Caco-2 (cell line): ENCODE measurements around the gene CC2D2B. TPM values are rescaled to one million over a fixed set of nuclear protein-coding genes. Genes with fewer than 3 reads are reported as not detected.
"Not testable (repeated sequence)": the region's sequence is repeated elsewhere in the genome, so short reads cannot be mapped to it uniquely, and the experiment has no call there.

Source experiments
- BruUV-seq: library from RNA; stranded (reverse); fragments of 400-500 nt; replicated peaks from 2 replicates; lab custom pipeline; 2021; lab: Mats Ljungman, UMichigan
- CTCF ChIA-PET: fragments of 300-600 bp; sonication (Branson Sonifier 250); formaldehyde crosslinking; loops from one replicate; lab custom pipeline; 2022; ENCODE audit warnings: antibody characterized with exemption; lab: Charles Lee
- POLR2A ChIA-PET: fragments of 300-600 bp; sonication (Branson Sonifier 250); formaldehyde crosslinking; loops from one replicate; lab custom pipeline; 2022; ENCODE audit warnings: antibody characterized with exemption; lab: Charles Lee
- DNase-seq, 2 experiments: peaks; one replicate each; pipeline versions ENCODE4 v3.0.0 to v3.0.0-alpha.2; 2020 to 2022
- H3K27me3 ChIP-seq: replicated peaks from 2 replicates; pipeline ENCODE4 v1.6.0; 2011; ENCODE audit warnings: low read length; ENCODE audit not compliant: control insufficient read depth, insufficient read depth
- H3K36me3 ChIP-seq: 2 replicates; pipeline ENCODE4 v1.5.1; 2011; ENCODE audit warnings: low read length; ENCODE audit not compliant: control insufficient read depth, insufficient read depth
- H3K4me1 ChIP-seq: fragments of 250-450 bp; sonication (Bioruptor Pico); 2 replicates; pipeline ENCODE4 v1.5.1; 2020; ENCODE audit warnings: mild to moderate bottlenecking
- H3K4me3 ChIP-seq: 2 replicates; pipeline ENCODE4 v1.5.1; 2011; ENCODE audit warnings: low read depth, mild to moderate bottlenecking, control low read depth, low read length
- H3K9me3 ChIP-seq: fragments of 250-450 bp; sonication (Bioruptor Pico); 2 replicates; pipeline ENCODE4 v1.5.1; 2020; ENCODE audit warnings: mild to moderate bottlenecking, moderate library complexity
- H3K27ac Mint-ChIP-seq: one replicate; pipeline ENCODE4 v1.8.0; 2022; ENCODE audit warnings: mixed read lengths; ENCODE audit not compliant: unreplicated experiment
- H3K27me3 Mint-ChIP-seq: one replicate; pipeline ENCODE4 v1.8.0; 2022; ENCODE audit warnings: mixed read lengths; ENCODE audit not compliant: insufficient read depth, unreplicated experiment
- H3K36me3 Mint-ChIP-seq: one replicate; pipeline ENCODE4 v1.8.0; 2022; ENCODE audit warnings: mild to moderate bottlenecking, mixed read lengths; ENCODE audit not compliant: insufficient read depth, unreplicated experiment
- H3K4me1 Mint-ChIP-seq: one replicate; pipeline ENCODE4 v1.8.0; 2022; ENCODE audit warnings: low read depth, mixed read lengths; ENCODE audit not compliant: unreplicated experiment
- H3K4me3 Mint-ChIP-seq: one replicate; pipeline ENCODE4 v1.8.0; 2022; ENCODE audit warnings: mild to moderate bottlenecking, moderate library complexity, mixed read lengths; ENCODE audit not compliant: unreplicated experiment
- H3K9me3 Mint-ChIP-seq: one replicate; pipeline ENCODE4 v1.8.0; 2022; ENCODE audit warnings: mixed read lengths; ENCODE audit not compliant: unreplicated experiment
- intact Hi-C: fragments of 100-400 bp; cut with micrococcal nuclease; formaldehyde crosslinking; loops from one replicate; pipeline ENCODE4 v1.10.0; 2022; ENCODE audit not compliant: unreplicated experiment
- total RNA-seq: library from RNA; stranded (reverse); gene quantifications from 2 replicates; pipeline ENCODE4 v1.2.3, GENCODE V29; 2022
- TF ChIP-seq, protein P1 (sequence below), 2 experiments: fragments of 200-600 bp in 1 of 2; IDR thresholded peaks; 1 replicate in 1 of 2; 2 replicates in 1 of 2; pipeline versions ENCODE4 v1.5.1 to v1.8.0; 2011 to 2022; ENCODE audit warnings: antibody characterized with exemption in 1 of 2, control low read depth in 1 of 2, inconsistent platforms in 1 of 2, low read depth in 1 of 2, low read length in 1 of 2, mild to moderate bottlenecking in 1 of 2, moderate library complexity in 1 of 2; ENCODE audit not compliant: insufficient read depth in 1 of 2, severe bottlenecking in 1 of 2, unreplicated experiment in 1 of 2

CC2D2B gene
- total RNA-seq, 1 experiment from 2014 or later, result 0.39 TPM

DNA sequence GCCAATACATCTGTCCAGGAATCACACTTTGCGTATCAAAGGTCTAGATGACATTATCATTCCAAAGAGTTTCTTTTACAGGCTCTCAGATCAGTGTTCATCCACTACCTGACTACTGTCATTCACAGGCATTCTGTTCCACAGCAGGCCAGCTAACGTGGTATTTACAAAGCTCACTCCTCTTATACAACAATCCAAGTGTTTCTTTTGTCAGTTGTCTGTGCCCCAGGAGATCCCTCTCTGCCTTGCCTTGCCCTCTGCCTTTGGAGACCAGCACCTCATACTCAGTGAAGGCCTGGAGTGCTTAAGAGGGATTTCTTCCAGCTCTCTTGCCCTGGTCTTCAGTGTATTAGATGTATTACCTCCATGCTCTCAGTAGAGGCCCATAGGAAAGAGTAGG is 34.6 kb upstream of the CC2D2B start:
- H3K27ac Mint-ChIP-seq, result no peak overlapping the region
- H3K4me3 ChIP-seq, result no peak overlapping the region
- intact Hi-C loops, result no loop called here
- TF ChIP-seq, protein P1, sequence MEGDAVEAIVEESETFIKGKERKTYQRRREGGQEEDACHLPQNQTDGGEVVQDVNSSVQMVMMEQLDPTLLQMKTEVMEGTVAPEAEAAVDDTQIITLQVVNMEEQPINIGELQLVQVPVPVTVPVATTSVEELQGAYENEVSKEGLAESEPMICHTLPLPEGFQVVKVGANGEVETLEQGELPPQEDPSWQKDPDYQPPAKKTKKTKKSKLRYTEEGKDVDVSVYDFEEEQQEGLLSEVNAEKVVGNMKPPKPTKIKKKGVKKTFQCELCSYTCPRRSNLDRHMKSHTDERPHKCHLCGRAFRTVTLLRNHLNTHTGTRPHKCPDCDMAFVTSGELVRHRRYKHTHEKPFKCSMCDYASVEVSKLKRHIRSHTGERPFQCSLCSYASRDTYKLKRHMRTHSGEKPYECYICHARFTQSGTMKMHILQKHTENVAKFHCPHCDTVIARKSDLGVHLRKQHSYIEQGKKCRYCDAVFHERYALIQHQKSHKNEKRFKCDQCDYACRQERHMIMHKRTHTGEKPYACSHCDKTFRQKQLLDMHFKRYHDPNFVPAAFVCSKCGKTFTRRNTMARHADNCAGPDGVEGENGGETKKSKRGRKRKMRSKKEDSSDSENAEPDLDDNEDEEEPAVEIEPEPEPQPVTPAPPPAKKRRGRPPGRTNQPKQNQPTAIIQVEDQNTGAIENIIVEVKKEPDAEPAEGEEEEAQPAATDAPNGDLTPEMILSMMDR (IDR thresholded peaks at IDR 0.05; ENCODE audit: insufficient read depth in 1 of 2, low read depth in 1 of 2, low read length in 1 of 2, severe bottlenecking in 1 of 2, unreplicated experiment in 1 of 2), result no peak
- H3K27me3 ChIP-seq, result no peaks in the 10 kb centered on the region
- CTCF ChIA-PET, result no interaction called here
- H3K9me3 ChIP-seq, result no peaks in the 10 kb centered on the region
- H3K4me1 ChIP-seq, result no peaks in the 10 kb centered on the region
- H3K36me3 ChIP-seq, result 0 out of 2 replicates have a peak, but pooled peaks cover 1% of the 10 kb centered on the region
- no peaks in the 10 kb centered on the region for H3K4me1 Mint-ChIP-seq
- peaks cover 10% of the 10 kb centered on the region for H3K9me3 Mint-ChIP-seq
- no peak overlapping the region for H3K4me3 Mint-ChIP-seq
- DNase-seq, result no peak
- peaks cover 20% of the 10 kb centered on the region for H3K36me3 Mint-ChIP-seq
- H3K27me3 Mint-ChIP-seq, result no peaks in the 10 kb centered on the region
- BruUV-seq, result no TSS peak
- POLR2A ChIA-PET, result no interaction called here

DNA sequence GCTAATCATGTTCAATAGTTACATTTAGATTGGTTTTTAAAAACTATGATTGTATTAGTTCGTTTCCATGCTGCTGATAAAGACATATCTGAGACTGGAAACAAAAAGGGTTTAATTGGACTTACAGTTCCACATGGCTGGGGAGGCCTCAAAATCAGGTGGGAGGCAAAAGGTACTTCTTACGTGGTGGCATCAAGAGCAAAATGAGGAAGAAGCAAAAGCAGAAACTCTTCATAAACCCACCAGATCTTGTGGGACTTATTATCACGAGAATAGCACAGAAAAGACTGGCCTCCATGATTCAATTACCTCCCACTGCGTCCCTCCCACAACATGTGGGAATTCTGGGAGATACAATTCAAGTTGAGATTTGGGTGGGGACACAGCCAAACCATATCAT is 34.1 kb upstream of the CC2D2B start:
- Mint-ChIP-seq H3K4me3 (no peak overlapping the region), H3K4me1 (no peaks in the 10 kb centered on the region), H3K27me3 (no peaks in the 10 kb centered on the region), H3K36me3 (peaks cover 20% of the 10 kb centered on the region), H3K27ac (no peak overlapping the region), H3K9me3 (peaks cover 10% of the 10 kb centered on the region)
- H3K9me3 ChIP-seq, result no peaks in the 10 kb centered on the region
- DNase-seq, result no peak
- H3K4me3 ChIP-seq, result no peak overlapping the region
- POLR2A ChIA-PET, result no interaction called here
- no peaks in the 10 kb centered on the region for H3K27me3 ChIP-seq
- H3K4me1 ChIP-seq, result no peaks in the 10 kb centered on the region
- CTCF ChIA-PET, result no interaction called here
- BruUV-seq, result no TSS peak
- H3K36me3 ChIP-seq, result 0 out of 2 replicates have a peak, but pooled peaks cover 1% of the 10 kb centered on the region
- TF ChIP-seq, protein P1 (IDR thresholded peaks at IDR 0.05; ENCODE audit: insufficient read depth in 1 of 2, low read depth in 1 of 2, low read length in 1 of 2, severe bottlenecking in 1 of 2, unreplicated experiment in 1 of 2), result no peak
- intact Hi-C loops, result no loop called here

DNA sequence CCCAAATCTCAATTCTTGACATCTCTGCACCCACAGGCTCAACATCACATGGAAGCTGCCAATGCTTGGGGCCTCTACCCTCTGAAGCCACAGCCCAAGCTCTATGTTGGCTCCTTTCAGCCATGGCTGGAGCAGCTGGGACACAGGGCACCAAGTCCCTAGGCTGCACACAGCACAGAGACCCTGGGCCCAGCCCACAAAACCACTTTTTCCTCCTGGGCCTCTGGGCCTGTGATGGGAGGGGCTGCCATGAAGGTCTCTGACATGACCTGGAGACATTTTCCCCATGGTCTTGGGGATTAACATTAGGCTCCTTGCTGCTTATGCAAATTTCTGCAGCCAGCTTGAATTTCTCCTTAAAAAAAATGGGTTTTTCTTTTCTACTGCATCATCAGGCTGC is 33.0 kb upstream of the CC2D2B start:
- H3K4me1 Mint-ChIP-seq, H3K4me1 ChIP-seq, H3K27me3 Mint-ChIP-seq, DNase-seq, H3K27me3 ChIP-seq, H3K9me3 ChIP-seq, H3K36me3 ChIP-seq, intact Hi-C loops, H3K9me3 Mint-ChIP-seq, POLR2A ChIA-PET, H3K27ac Mint-ChIP-seq, H3K4me3 Mint-ChIP-seq, CTCF ChIA-PET, H3K4me3 ChIP-seq: not testable (repeated sequence)
- BruUV-seq, result TSS peak; percentile 19
- peaks cover 20% of the 10 kb centered on the region for H3K36me3 Mint-ChIP-seq

DNA sequence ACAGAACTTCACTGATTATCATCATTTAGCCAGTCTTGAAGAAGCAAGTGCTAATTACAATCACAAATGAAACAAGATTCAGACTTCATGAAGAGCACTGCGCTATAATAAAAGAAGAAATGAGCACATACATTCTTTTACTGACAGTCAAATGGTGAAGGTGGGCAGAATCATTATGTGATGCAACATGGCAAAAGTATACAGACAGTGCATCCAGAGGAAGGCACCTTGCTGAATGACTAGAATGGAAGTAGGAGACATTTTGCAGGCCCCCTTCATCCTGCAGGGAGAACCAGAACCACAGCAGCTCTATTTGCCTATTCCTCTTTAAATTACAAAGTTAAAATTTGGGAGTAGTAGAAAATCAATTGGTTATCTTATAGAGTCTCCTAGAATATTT is 31.0 kb upstream of the CC2D2B start:
- intact Hi-C loops, result no loop called here
- TF ChIP-seq, protein P1 (IDR thresholded peaks at IDR 0.05; ENCODE audit: insufficient read depth in 1 of 2, low read depth in 1 of 2, low read length in 1 of 2, severe bottlenecking in 1 of 2, unreplicated experiment in 1 of 2), result no peak
- peaks cover 8% of the 10 kb centered on the region; the same call in 1 of the 2 replicates for H3K4me1 ChIP-seq
- no peak overlapping the region for H3K4me3 ChIP-seq
- Mint-ChIP-seq H3K27ac (no peak overlapping the region), H3K36me3 (peaks cover 20% of the 10 kb centered on the region), H3K27me3 (no peaks in the 10 kb centered on the region), H3K4me1 (no peaks in the 10 kb centered on the region), H3K4me3 (no peak overlapping the region), H3K9me3 (peaks cover 10% of the 10 kb centered on the region)
- DNase-seq, result no peak
- no peaks in the 10 kb centered on the region for H3K27me3 ChIP-seq
- BruUV-seq, result no TSS peak
- POLR2A ChIA-PET, result no interaction called here
- no peaks in the 10 kb centered on the region for H3K9me3 ChIP-seq
- CTCF ChIA-PET, result no interaction called here
- 0 out of 2 replicates have a peak, but pooled peaks cover 1% of the 10 kb centered on the region for H3K36me3 ChIP-seq
